ENCODE data around the gene APBA1.

The APBA1 gene

GRCh38 chr9:69621730-69622460 lies 50.3 kb downstream of the APBA1 start:
- no peaks in the 10 kb centered on the region for H3K36me3 ChIP-seq (ENCODE audit: insufficient read depth, low read length)
- no peak overlapping the region for H3K4me3 ChIP-seq (ENCODE audit: low read depth in 1 of 2, low read length in 2 of 2)
- H2AFZ ChIP-seq (ENCODE audit: low read depth, low read length): no peak overlapping the region
- no peaks in the 10 kb centered on the region for H3K27me3 ChIP-seq (ENCODE audit: insufficient read depth, low read length, poor library complexity)
- H3K9ac ChIP-seq (ENCODE audit: low read depth, low read length): no peak overlapping the region
- H3K27ac ChIP-seq (ENCODE audit: low read length): no peak overlapping the region
- no peak overlapping the region for H3K4me2 ChIP-seq (ENCODE audit: insufficient read depth, low read length)
- no peaks in the 10 kb centered on the region for H3K9me3 ChIP-seq (ENCODE audit: insufficient read depth, low read length, severe bottlenecking)
- no peak for TF ChIP-seq CTCF (IDR thresholded peaks at IDR 0.05; ENCODE audit: borderline replicate concordance, extremely low read depth, low read length, poor library complexity, severe bottlenecking)
- TF ChIP-seq EZH2 (IDR thresholded peaks at IDR 0.05; ENCODE audit: borderline replicate concordance, low read depth, low read length, severe bottlenecking): no peak
- no peaks in the 10 kb centered on the region for H3K79me2 ChIP-seq (ENCODE audit: insufficient read depth, low read length)
- no peaks in the 10 kb centered on the region for H3K4me1 ChIP-seq (ENCODE audit: insufficient read depth, low read length)
- ATAC-seq (ENCODE audit: insufficient read depth, low read depth): no peak
- DNase-seq: no peak
- H4K20me1 ChIP-seq (ENCODE audit: insufficient read depth, low read length): no peaks in the 10 kb centered on the region

GRCh38 chr9:69620731-69621130 lies 51.4 kb downstream of the APBA1 start:
- Histone ChIP-seq H3K27me3 (ENCODE audit: insufficient read depth, low read length, poor library complexity) (no peaks in the 10 kb centered on the region), H2AFZ (ENCODE audit: low read depth, low read length) (no peak overlapping the region), H3K4me2 (ENCODE audit: insufficient read depth, low read length) (no peak overlapping the region), H3K4me3 (ENCODE audit: low read depth in 1 of 2, low read length in 2 of 2) (no peak overlapping the region), H3K36me3 (ENCODE audit: insufficient read depth, low read length) (no peaks in the 10 kb centered on the region), H3K27ac (ENCODE audit: low read length) (no peak overlapping the region), H4K20me1 (ENCODE audit: insufficient read depth, low read length) (no peaks in the 10 kb centered on the region), H3K9me3 (ENCODE audit: insufficient read depth, low read length, severe bottlenecking) (no peaks in the 10 kb centered on the region), H3K9ac (ENCODE audit: low read depth, low read length) (no peak overlapping the region), H3K4me1 (ENCODE audit: insufficient read depth, low read length) (no peaks in the 10 kb centered on the region), H3K79me2 (ENCODE audit: insufficient read depth, low read length) (no peaks in the 10 kb centered on the region)
- ATAC-seq (ENCODE audit: insufficient read depth, low read depth) (no peak), DNase-seq (no peak)
- TF ChIP-seq EZH2 (IDR thresholded peaks at IDR 0.05; ENCODE audit: borderline replicate concordance, low read depth, low read length, severe bottlenecking) (no peak), CTCF (IDR thresholded peaks at IDR 0.05; ENCODE audit: borderline replicate concordance, extremely low read depth, low read length, poor library complexity, severe bottlenecking) (no peak)

- Histone ChIP-seq H3K27ac (ENCODE audit: low read length) (no peak overlapping the region), H3K9ac (ENCODE audit: low read depth, low read length) (no peak overlapping the region), H3K4me1 (ENCODE audit: insufficient read depth, low read length) (no peaks in the 10 kb centered on the region), H2AFZ (ENCODE audit: low read depth, low read length) (no peak overlapping the region), H3K36me3 (ENCODE audit: insufficient read depth, low read length) (no peaks in the 10 kb centered on the region), H3K79me2 (ENCODE audit: insufficient read depth, low read length) (no peaks in the 10 kb centered on the region), H3K4me2 (ENCODE audit: insufficient read depth, low read length) (no peak overlapping the region), H3K27me3 (ENCODE audit: insufficient read depth, low read length, poor library complexity) (no peaks in the 10 kb centered on the region), H3K4me3 (ENCODE audit: low read depth in 1 of 2, low read length in 2 of 2) (no peak overlapping the region), H4K20me1 (ENCODE audit: insufficient read depth, low read length) (no peaks in the 10 kb centered on the region), H3K9me3 (ENCODE audit: insufficient read depth, low read length, severe bottlenecking) (no peaks in the 10 kb centered on the region)
- TF ChIP-seq CTCF (IDR thresholded peaks at IDR 0.05; ENCODE audit: borderline replicate concordance, extremely low read depth, low read length, poor library complexity, severe bottlenecking): no peak
- no peak for TF ChIP-seq EZH2 (IDR thresholded peaks at IDR 0.05; ENCODE audit: borderline replicate concordance, low read depth, low read length, severe bottlenecking)
- ATAC-seq (ENCODE audit: insufficient read depth, low read depth) (no peak), DNase-seq (no peak)
Observed at GRCh38 chr9:69619233-69619632, 52.9 kb downstream of the APBA1 start.
